Neutrophil (primary cell): Measurements from ENCODE around the gene RPL23.

Experiments
- H3K27ac ChIP-seq: fragments of 200-600 bp; sonication (generic); 2 replicates; pipeline ENCODE4 v1.5.1; 2016; ENCODE audit warnings: mild to moderate bottlenecking, moderate library complexity
- H3K27me3 ChIP-seq: fragments of 200-600 bp; sonication (generic); 2 replicates; pipeline ENCODE4 v1.6.0; 2016; ENCODE audit warnings: mild to moderate bottlenecking
- H3K36me3 ChIP-seq: fragments of 200-600 bp; sonication (generic); 2 replicates; pipeline ENCODE4 v1.5.1; 2017
- H3K4me1 ChIP-seq, 2 experiments: fragments of 200-600 bp in 1 of 2; sonication (generic) in 1 of 2; 1 replicate in 1 of 2; 2 replicates in 1 of 2; pipeline versions ENCODE4 v1.5.1 to v1.6.1; 2013 to 2016; ENCODE audit warnings: low read depth in 1 of 2, low read length in 1 of 2, mild to moderate bottlenecking in 1 of 2, moderate library complexity in 1 of 2; ENCODE audit not compliant: control insufficient read depth in 1 of 2, insufficient read depth in 1 of 2
- H3K4me3 ChIP-seq, 2 experiments: fragments of 200-600 bp in 1 of 2; sonication (generic) in 1 of 2; 1 replicate in 1 of 2; 2 replicates in 1 of 2; pipeline ENCODE4 v1.5.1; 2013 to 2016; ENCODE audit warnings: low read depth in 1 of 2, low read length in 1 of 2, mild to moderate bottlenecking in 1 of 2, moderate library complexity in 1 of 2
- H3K9me3 ChIP-seq: fragments of 200-600 bp; sonication (generic); 2 replicates; pipeline ENCODE4 v1.5.1; 2016
- TF ChIP-seq, protein P1 (sequence below): fragments of 200-600 bp; sonication (generic); IDR thresholded peaks from 2 replicates; pipeline ENCODE4 v1.5.1; 2016; ENCODE audit warnings: antibody characterized with exemption

Gene RPL23

DNA sequence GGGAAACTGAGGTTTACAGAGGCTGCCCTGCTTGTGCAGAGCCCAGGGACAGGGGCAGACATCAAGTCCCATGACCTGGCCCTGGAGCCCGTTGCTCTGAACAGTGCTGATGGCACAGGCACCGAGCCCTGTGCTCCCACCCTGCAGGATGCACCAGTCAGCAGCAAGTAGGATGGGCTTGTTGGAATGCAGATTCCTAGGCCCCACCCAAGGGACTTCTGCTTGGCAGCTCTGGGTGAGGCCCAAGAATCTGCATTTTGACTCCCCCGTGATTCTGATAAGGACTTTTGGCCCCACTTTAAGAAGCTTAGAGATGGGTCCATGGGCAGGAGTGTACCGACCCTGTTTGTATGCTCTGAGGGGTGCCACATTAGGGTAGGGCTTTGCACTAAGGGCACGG, 39.6 kb upstream of the RPL23 start:
- H3K36me3 ChIP-seq = peaks cover 90% of the 10 kb centered on the region
- H3K9me3 ChIP-seq = no peaks in the 10 kb centered on the region
- H3K4me3 ChIP-seq = peak overlapping the region in 1 of 2 experiments; percentile 24
- TF ChIP-seq, protein P1, sequence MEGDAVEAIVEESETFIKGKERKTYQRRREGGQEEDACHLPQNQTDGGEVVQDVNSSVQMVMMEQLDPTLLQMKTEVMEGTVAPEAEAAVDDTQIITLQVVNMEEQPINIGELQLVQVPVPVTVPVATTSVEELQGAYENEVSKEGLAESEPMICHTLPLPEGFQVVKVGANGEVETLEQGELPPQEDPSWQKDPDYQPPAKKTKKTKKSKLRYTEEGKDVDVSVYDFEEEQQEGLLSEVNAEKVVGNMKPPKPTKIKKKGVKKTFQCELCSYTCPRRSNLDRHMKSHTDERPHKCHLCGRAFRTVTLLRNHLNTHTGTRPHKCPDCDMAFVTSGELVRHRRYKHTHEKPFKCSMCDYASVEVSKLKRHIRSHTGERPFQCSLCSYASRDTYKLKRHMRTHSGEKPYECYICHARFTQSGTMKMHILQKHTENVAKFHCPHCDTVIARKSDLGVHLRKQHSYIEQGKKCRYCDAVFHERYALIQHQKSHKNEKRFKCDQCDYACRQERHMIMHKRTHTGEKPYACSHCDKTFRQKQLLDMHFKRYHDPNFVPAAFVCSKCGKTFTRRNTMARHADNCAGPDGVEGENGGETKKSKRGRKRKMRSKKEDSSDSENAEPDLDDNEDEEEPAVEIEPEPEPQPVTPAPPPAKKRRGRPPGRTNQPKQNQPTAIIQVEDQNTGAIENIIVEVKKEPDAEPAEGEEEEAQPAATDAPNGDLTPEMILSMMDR = no peak
- H3K27me3 ChIP-seq = no peaks in the 10 kb centered on the region
- peaks cover 96 to 97% of the 10 kb centered on the region in 2 experiments for H3K4me1 ChIP-seq
- peak overlapping the region; percentile 93 for H3K27ac ChIP-seq

DNA sequence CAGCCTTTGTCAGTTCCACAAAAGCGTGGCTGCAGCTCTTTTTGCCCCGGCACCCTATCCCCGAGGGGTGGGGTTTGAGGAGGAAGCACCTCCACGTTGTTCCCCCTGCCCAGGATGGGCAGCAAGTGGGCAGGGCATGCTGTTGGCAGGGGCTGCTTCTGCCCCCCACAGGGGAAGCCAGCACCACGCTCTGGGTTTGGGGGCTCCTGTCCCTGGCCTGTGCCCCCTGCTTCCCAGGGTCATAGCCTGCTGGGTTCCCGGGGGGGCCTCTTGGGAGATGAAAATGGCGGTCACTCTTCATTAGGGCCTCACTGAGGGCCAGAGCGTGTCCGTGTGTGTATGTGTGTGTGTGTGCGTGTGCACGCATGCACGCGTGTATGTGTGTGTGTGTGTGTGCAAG, 39.1 kb upstream of the RPL23 start:
- Histone ChIP-seq H3K36me3 (peaks cover 93% of the 10 kb centered on the region), H3K27ac (peak overlapping the region; percentile 93)
- TF ChIP-seq, protein P1 = no peak

DNA sequence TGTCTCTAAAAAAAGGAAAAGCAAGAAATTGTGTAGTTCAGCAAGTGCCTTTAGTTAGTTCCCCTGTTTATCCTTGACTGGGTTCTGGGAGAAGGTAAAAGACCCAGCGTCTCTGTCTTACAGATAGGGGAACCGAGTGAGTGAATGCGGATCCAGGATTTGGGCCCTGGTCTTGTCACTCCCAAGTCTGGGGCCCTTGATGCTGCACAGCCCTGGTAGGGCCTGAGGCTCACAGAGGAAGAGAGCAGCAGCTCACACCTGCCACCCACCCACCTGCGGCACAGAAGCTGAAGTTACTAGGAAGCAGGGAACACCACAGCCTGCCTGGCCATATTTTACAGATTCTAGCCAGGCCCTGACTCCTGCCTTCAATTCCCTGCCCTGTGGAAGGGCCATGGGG, 38.6 kb upstream of the RPL23 start:
- TF ChIP-seq, protein P1 = no peak
- peak overlapping the region; percentile 93 for H3K27ac ChIP-seq
- H3K9me3 ChIP-seq = no peaks in the 10 kb centered on the region
- peaks cover 93% of the 10 kb centered on the region for H3K36me3 ChIP-seq
- peak overlapping the region; percentile 4 to 24 for H3K4me3 ChIP-seq
- H3K4me1 ChIP-seq = peaks cover 96 to 97% of the 10 kb centered on the region in 2 experiments
- no peaks in the 10 kb centered on the region for H3K27me3 ChIP-seq

More for the DNA sequence above, 39.1 kb upstream of the RPL23 start:
- peak overlapping the region; percentile 4 to 24 for H3K4me3 ChIP-seq
- H3K4me1 ChIP-seq = peaks cover 96 to 97% of the 10 kb centered on the region in 2 experiments
- H3K27me3 ChIP-seq = no peaks in the 10 kb centered on the region
- no peaks in the 10 kb centered on the region for H3K9me3 ChIP-seq

DNA sequence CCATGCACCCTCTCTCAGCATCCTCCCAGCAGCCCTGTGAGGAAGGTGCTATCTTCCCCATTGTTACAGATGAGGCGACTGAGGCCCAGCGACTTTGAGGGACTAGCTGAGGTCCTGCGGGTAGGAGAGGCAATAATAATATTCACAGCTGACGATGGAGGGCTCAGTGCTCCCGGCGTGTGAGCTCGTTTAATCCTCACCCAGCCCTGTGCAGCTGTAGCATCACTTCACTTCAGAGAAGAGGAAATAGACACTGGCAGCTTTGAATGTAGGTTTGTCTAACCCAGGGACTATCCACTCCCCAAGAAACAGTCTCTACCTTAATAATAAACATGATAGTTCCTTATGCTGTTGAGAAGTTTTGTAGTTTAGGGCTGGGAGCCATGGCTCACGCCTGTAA, 37.9 kb upstream of the RPL23 start:
- H3K36me3 ChIP-seq = peaks cover 93% of the 10 kb centered on the region
- peak overlapping the region; percentile 93 for H3K27ac ChIP-seq
- no peaks in the 10 kb centered on the region for H3K27me3 ChIP-seq
- TF ChIP-seq, protein P1 = no peak
- no peaks in the 10 kb centered on the region for H3K9me3 ChIP-seq
- peaks cover 96 to 97% of the 10 kb centered on the region in 2 experiments for H3K4me1 ChIP-seq
- no peak overlapping the region for H3K4me3 ChIP-seq

DNA sequence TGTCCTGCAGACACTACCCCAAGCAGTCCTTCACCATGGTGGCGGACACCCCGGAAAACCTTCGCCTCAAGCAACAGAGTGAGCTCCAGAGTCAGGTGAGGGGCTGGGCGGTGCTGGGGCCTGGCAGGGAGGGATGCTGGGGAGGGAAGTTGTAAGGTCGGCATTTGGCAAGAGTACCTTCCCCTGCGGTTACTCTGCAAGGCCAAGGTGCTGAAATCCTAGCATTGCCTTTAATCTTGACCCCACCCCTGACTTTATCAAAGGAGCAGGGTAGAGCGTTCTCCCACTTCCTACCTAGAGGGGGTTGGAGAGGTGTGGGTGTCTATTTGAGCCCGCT, 36.9 kb upstream of the RPL23 start:
- Histone ChIP-seq H3K27me3 (no peaks in the 10 kb centered on the region), H3K4me1 (peaks cover 96 to 97% of the 10 kb centered on the region in 2 experiments), H3K9me3 (no peaks in the 10 kb centered on the region), H3K4me3 (peak overlapping the region; percentile 33 to 38), H3K27ac (peak overlapping the region; percentile 93), H3K36me3 (peaks cover 93% of the 10 kb centered on the region)
- TF ChIP-seq, protein P1 = no peak
